Endothelial cell of umbilical vein (primary cell): ENCODE data around the gene SCN1B.

ENCODE experiments used
- POLR2A ChIP-seq: IDR thresholded peaks from 2 replicates; pipeline ENCODE4 v1.6.1; 2012; ENCODE audit warnings: low read depth, mild to moderate bottlenecking, control low read depth, low read length
- TF ChIP-seq, protein P1 (sequence below), 2 donors: IDR thresholded peaks; 1 replicate in 1 of 2; 2 replicates in 1 of 2; pipeline ENCODE4 v1.5.1; 2011; ENCODE audit warnings: low read length in 2 of 2, mild to moderate bottlenecking in 2 of 2, moderate library complexity in 2 of 2, control low read depth in 1 of 2, inconsistent platforms in 1 of 2, low read depth in 1 of 2; ENCODE audit not compliant: insufficient read depth in 1 of 2; ENCODE audit errors: extremely low read depth in 1 of 2

DNA sequence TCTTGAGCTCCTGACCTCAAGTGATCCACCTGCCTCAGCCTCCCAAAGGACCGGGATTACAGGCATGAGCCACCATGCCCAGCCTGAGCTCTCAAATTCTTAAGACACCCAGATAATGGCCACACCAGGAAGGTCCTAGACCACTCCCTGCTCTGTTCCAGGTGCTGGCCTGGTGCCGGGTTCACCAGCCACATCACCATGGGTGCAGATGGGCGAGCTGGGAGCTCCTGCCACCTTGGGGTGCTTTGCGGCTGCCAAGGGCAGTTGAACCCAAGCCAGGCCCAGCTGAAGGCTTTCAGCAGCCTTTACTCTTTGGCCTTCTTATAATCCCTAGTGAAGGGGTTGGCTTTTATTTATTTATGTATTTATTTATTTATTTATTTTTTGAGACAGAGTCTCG lies 16.2 kb downstream of the SCN1B start:
- TF ChIP-seq, protein P1, sequence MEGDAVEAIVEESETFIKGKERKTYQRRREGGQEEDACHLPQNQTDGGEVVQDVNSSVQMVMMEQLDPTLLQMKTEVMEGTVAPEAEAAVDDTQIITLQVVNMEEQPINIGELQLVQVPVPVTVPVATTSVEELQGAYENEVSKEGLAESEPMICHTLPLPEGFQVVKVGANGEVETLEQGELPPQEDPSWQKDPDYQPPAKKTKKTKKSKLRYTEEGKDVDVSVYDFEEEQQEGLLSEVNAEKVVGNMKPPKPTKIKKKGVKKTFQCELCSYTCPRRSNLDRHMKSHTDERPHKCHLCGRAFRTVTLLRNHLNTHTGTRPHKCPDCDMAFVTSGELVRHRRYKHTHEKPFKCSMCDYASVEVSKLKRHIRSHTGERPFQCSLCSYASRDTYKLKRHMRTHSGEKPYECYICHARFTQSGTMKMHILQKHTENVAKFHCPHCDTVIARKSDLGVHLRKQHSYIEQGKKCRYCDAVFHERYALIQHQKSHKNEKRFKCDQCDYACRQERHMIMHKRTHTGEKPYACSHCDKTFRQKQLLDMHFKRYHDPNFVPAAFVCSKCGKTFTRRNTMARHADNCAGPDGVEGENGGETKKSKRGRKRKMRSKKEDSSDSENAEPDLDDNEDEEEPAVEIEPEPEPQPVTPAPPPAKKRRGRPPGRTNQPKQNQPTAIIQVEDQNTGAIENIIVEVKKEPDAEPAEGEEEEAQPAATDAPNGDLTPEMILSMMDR (IDR thresholded peaks at IDR 0.05; ENCODE audit: extremely low read depth in 1 of 2, insufficient read depth in 1 of 2, low read depth in 1 of 2, low read length in 2 of 2), result no peak
- no peak for TF ChIP-seq POLR2A
